ENCODE results near the gene WDR88. TPM values are rescaled to one million over a fixed set of nuclear protein-coding genes. Genes with fewer than 3 reads are reported as not detected.

The WDR88 gene
- total RNA-seq, 2 donors from 2014 or later, result not detected

DNA sequence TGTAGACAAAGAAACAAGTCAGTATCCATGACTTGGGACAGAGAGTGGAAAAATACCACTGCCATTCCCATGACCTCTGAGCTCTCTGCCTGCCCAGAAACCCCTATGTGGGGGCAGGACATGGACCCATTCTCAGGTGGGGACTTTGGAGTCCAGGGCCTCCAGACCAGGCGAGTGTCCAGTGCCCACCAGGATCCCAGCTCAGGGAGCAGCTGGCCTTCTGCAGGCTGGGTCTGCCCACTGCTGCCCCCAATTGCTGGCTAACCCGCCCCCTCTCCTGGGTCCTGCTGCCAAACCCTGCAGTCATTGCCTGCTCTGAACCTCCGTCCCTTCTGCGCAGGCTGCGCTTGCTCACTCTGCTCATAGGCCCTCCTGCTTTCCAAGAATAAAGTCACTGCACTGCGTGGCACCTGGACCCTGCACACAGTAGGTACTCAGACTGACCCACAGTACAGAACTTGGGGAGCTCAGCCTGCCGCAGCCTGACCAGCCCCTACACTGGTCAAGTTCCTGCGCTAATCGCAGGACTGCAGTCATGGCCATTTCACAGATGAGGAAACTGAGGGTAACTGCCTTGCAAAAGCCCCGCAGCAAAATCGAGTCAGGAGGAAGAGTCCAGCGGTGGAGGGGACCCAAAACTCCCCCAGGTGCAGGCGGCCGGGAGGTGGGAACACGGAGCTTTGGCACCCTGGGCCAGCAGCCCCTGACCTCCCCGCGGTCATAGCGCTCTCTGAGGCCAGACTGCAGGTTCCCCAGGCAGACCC lies 93.0 kb downstream of the WDR88 start:
- H3K4me3 Mint-ChIP-seq, result no peak overlapping the region
- DNase-seq (ENCODE audit: low spot score), result no peak
- peaks cover 0 to 9% of the 10 kb centered on the region in 2 donors for H3K4me1 Mint-ChIP-seq (ENCODE audit: low read depth in 2 of 2)
- H3K9me3 Mint-ChIP-seq, result peaks cover 6% of the 10 kb centered on the region
- H3K27ac Mint-ChIP-seq, result no peak overlapping the region
- ATAC-seq, result peak in 1 of 2 donors; percentile 25
- peaks cover 35 to 36% of the 10 kb centered on the region in 2 donors for H3K27me3 Mint-ChIP-seq
- peaks cover 16% of the 10 kb centered on the region for H3K36me3 Mint-ChIP-seq

Other genes starting within 250 kb of the WDR88 start
- 10 to 100 TPM; 17.3 to 18.5 TPM for gene CEP89, start 160.2 kb upstream of the WDR88 start, total RNA-seq
- gene FAAP24, start 159.9 kb upstream of the WDR88 start, total RNA-seq, result 1 to 10 TPM; 6.6 to 9.8 TPM
- gene RHPN2, start 67.2 kb upstream of the WDR88 start, total RNA-seq, result under 1 TPM; 0.31 to 0.75 TPM
- gene GPATCH1, start 50.9 kb upstream of the WDR88 start, total RNA-seq, result 10 to 100 TPM; 12.6 to 16.0 TPM
- gene LRP3, start 62.2 kb downstream of the WDR88 start, total RNA-seq, result not detected
- gene SLC7A10, start 93.7 kb downstream of the WDR88 start, total RNA-seq, result not detected
- 1 to 10 TPM; 1.3 to 1.9 TPM for gene CEBPA, start 170.4 kb downstream of the WDR88 start, total RNA-seq
- 10 to 100 TPM; 26.3 to 29.2 TPM for gene CEBPG, start 241.6 kb downstream of the WDR88 start, total RNA-seq